HG03432 (cell line): ENCODE results near the gene DIP2A.
"Not testable (repeated sequence)": the region's sequence is repeated elsewhere in the genome, so short reads cannot be mapped to it uniquely, and the experiment has no call there.

Experiments
- ATAC-seq: cut with Tn5 transposase; IDR thresholded peaks from one replicate; pipeline ENCODE4 v1.9.1; 2021; ENCODE audit warnings: mild to moderate bottlenecking, moderate library complexity; ENCODE audit not compliant: unreplicated experiment

Gene DIP2A

GRCh38 chr21:46424039-46424591, 34.6 kb upstream of the DIP2A start:
- ATAC-seq: no peak

GRCh38 chr21:46424621-46425020, 34.1 kb upstream of the DIP2A start:
- no peak for ATAC-seq

GRCh38 chr21:46425041-46425440, 33.6 kb upstream of the DIP2A start:
- no peak for ATAC-seq

GRCh38 chr21:46425571-46425970, 33.1 kb upstream of the DIP2A start:
- no peak for ATAC-seq

- ATAC-seq: no peak
Observed at GRCh38 chr21:46426313-46427046, 32.2 kb upstream of the DIP2A start.

- ATAC-seq: no peak
Observed at GRCh38 chr21:46427516-46427915, 31.2 kb upstream of the DIP2A start.

- no peak for ATAC-seq
Observed at GRCh38 chr21:46428286-46428685, 30.4 kb upstream of the DIP2A start.

GRCh38 chr21:46428987-46429710, 29.5 kb upstream of the DIP2A start:
- no peak for ATAC-seq

GRCh38 chr21:46429754-46430681, 28.7 kb upstream of the DIP2A start:
- ATAC-seq: no peak

- ATAC-seq: no peak
Observed at GRCh38 chr21:46431448-46431847, 27.2 kb upstream of the DIP2A start.

GRCh38 chr21:46431884-46432488, 26.7 kb upstream of the DIP2A start:
- no peak for ATAC-seq

GRCh38 chr21:46433116-46433515, 25.6 kb upstream of the DIP2A start:
- ATAC-seq: not testable (repeated sequence)

- ATAC-seq: no peak
Observed at GRCh38 chr21:46434322-46434958, 24.3 kb upstream of the DIP2A start.

- no peak for ATAC-seq
Observed at GRCh38 chr21:46435786-46436227, 22.9 kb upstream of the DIP2A start.

GRCh38 chr21:46436621-46437020, 22.1 kb upstream of the DIP2A start:
- no peak for ATAC-seq

- ATAC-seq: no peak
Observed at GRCh38 chr21:46437096-46437498, 21.6 kb upstream of the DIP2A start.

GRCh38 chr21:46437511-46437910, 21.2 kb upstream of the DIP2A start:
- no peak for ATAC-seq

GRCh38 chr21:46438241-46438640, 20.4 kb upstream of the DIP2A start:
- ATAC-seq: no peak

- ATAC-seq: no peak
Observed at GRCh38 chr21:46439906-46440305, 18.8 kb upstream of the DIP2A start.

GRCh38 chr21:46441331-46441730, 17.4 kb upstream of the DIP2A start:
- no peak for ATAC-seq
